ENCODE results near the gene SNRPF. TPM values are rescaled to one million over a fixed set of nuclear protein-coding genes. Genes with fewer than 3 reads are reported as not detected.
"Not testable (repeated sequence)": the region's sequence is repeated elsewhere in the genome, so short reads cannot be mapped to it uniquely, and the experiment has no call there.

Gene SNRPF
- total RNA-seq = 29.1 TPM

- peak; percentile 98 for DNase-seq (ENCODE audit: low spot score)
Observed at GRCh38 chr12:95858451-95859343, at the start of gene SNRPF. Gene SNRPF, plus strand, starts transcription at chr12:95858952. Its CDS starts 122 bp downstream, at chr12:95859074.

DNA sequence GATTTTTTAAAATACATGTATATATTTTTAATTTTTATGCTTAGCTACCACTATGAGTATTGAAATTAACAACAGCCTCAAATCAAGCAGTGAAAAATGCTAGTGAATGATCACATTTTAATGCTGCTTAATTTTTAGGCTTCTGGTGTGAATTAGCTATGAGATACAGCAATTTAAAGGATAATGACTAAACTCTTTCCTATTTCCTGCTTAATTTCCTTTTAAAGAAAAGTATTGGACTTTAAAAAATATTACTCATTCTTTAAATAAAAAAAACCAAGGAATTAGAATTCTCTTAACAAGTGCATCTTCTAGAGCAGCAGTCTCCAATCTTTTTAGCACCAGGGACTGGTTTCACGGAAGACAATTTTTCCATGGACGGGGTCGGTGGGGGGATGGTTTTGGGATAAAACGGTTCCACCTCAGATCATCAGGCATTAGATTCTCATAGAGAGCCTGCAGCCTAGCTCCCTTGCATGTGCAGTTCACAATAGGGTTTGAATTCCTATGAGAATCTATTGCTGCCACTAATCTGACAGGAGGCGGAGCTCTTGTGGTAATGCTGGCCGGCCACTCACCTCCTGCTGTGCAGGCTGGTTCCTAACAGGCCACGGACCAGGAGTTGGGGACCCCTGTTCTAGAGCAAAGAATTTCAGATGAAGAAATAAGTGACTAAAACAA lies 49.6 kb upstream of the SNRPF start:
- DNase-seq (ENCODE audit: low spot score) = no peak

GRCh38 chr12:95810411-95810810 lies 48.3 kb upstream of the SNRPF start:
- no peak for DNase-seq (ENCODE audit: low spot score)

- not testable (repeated sequence) for DNase-seq (ENCODE audit: low spot score)
Observed at GRCh38 chr12:95812155-95812554, 46.6 kb upstream of the SNRPF start.

- DNase-seq (ENCODE audit: low spot score) = no peak
Observed at GRCh38 chr12:95815632-95816212, 43.0 kb upstream of the SNRPF start.

- DNase-seq (ENCODE audit: low spot score) = no peak
Observed at GRCh38 chr12:95820096-95820703, 38.6 kb upstream of the SNRPF start.

- no peak for DNase-seq (ENCODE audit: low spot score)
Observed at GRCh38 chr12:95829395-95829794, 29.4 kb upstream of the SNRPF start.

GRCh38 chr12:95830335-95831089 lies 28.2 kb upstream of the SNRPF start:
- DNase-seq (ENCODE audit: low spot score) = no peak

- no peak for DNase-seq (ENCODE audit: low spot score)
Observed at GRCh38 chr12:95834572-95834971, 24.2 kb upstream of the SNRPF start.

GRCh38 chr12:95836185-95836609 lies 22.6 kb upstream of the SNRPF start:
- no peak for DNase-seq (ENCODE audit: low spot score)

GRCh38 chr12:95836630-95837239 lies 22.0 kb upstream of the SNRPF start:
- no peak for DNase-seq (ENCODE audit: low spot score)

GRCh38 chr12:95837240-95838038 lies 21.3 kb upstream of the SNRPF start:
- DNase-seq (ENCODE audit: low spot score) = no peak

GRCh38 chr12:95838125-95838524 lies 20.6 kb upstream of the SNRPF start:
- no peak for DNase-seq (ENCODE audit: low spot score)

GRCh38 chr12:95842426-95842825 lies 16.3 kb upstream of the SNRPF start:
- not testable (repeated sequence) for DNase-seq (ENCODE audit: low spot score)

DNA sequence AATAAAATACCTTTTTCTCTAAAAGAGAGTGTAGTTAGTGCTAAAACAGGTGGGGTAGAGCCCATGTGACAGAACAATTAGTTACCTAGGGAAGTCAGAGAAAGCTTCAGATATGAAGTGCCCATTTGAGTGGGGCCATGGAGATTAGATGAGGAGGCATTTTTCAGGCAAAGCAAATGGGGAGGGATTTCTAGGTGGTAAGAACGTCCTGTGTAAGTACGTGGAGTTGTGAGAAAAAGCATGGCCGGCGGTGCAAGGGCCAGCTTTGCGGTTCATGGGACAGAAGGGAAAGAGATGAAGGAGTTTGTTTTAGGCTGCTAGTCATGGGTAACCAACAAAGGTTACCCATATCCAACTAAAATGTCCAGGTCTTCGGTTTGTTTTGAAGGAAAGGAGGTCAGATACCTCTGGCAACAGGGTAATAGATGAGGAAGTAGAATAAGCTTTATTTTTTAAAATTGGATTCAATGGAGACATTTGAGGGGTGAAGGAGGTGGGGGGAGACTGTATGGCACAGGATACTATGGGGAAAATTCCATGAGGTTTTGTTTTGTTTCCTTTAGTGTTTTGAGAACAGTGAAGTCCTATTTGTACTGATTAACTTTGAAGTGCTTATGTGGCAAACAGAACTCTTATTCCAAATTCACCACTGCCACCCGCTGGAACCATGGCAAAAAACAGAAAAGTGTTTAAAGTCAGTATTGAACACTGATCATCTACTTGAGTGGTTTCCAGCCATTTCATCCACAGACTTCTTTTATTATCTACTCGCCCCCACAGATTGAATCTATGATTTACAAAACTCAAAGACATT lies 10.0 kb upstream of the SNRPF start:
- DNase-seq (ENCODE audit: low spot score) = no peak

DNA sequence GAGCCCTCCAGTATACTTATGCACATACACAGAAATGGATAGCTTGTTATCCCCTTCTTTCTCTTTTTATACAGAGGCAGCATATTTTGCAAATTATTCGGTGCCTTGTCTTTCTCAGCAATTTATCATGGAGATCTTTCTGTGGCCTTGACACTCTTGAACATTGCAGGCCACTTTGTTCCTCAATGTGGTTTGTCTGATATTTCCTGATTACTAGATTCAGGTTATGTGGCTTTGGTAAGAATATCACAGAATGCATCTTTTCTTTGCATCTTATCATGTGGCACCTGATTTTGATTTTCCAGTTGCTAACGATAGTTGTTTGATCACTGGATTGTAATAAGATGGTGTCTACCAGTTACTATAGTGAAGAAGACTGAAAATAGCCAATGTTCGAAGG lies 7.1 kb upstream of the SNRPF start:
- no peak for DNase-seq (ENCODE audit: low spot score)

DNA sequence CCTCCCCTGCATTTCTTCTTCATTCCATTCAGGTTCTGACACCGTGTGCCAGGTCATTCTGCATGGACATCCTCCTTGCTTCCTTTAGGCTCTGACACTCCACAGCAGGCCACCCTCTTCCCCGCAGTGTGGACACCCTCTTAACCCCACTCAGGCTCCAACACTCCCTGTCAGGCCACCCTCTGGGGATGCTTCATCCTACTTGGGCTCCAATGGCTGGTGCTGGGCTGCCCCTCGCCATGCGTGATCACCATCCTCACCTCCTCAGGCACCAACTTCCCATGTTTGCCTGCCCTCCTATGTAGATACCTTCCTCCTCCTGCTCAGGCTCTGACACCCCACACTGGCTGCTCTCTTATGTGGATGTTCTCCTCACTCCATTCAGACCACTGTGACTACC lies 6.6 kb upstream of the SNRPF start:
- DNase-seq (ENCODE audit: low spot score) = no peak

DNA sequence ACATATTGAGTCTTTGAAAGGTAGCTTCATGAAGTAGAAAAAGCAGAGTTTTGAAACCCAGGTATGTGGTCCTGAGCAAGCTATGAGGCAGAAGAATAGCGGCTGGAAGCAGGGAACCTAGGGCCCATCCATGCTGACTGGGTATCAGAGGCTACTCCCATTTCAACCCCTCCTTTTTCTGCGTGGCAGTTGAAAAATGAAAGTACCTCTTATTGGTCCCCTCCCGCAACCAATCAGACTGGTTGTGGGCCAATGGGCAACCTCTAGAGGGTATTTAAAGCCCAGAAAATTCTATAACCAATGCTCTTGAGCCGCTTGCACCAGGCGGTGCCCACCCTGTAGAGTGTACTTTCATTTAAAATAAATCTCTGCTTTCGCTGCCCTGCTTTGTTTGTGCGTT lies 1.6 kb upstream of the SNRPF start:
- no peak for DNase-seq (ENCODE audit: low spot score)

DNA sequence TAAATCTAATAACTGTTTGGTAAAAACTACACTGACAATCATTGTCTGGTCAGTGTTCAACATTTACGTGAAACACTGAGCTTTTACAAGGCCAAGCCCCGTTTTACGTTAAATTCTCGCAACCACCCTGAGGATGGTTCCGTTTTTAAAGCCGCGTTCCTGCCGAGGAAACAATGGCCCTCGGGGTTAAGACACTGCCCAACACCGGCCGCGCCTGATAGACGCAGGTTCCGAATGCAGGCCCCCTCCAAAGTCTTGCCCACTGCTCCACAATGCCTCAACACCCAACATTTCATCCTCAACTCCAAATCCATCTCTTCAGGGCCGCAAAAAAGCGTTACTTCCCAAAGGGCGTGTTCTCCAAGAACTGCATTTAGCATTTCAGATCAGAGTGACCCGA lies 953 bp upstream of the SNRPF start:
- no peak for DNase-seq (ENCODE audit: low spot score)

All from ureter (tissue), 1 donor.